Measurements from ENCODE around the gene ARHGAP18. TPM values are rescaled to one million over a fixed set of nuclear protein-coding genes. Genes with fewer than 3 reads are reported as not detected.

Gene ARHGAP18
- total RNA-seq, 1 experiment from 2014 or later = 2.4 TPM

DNA sequence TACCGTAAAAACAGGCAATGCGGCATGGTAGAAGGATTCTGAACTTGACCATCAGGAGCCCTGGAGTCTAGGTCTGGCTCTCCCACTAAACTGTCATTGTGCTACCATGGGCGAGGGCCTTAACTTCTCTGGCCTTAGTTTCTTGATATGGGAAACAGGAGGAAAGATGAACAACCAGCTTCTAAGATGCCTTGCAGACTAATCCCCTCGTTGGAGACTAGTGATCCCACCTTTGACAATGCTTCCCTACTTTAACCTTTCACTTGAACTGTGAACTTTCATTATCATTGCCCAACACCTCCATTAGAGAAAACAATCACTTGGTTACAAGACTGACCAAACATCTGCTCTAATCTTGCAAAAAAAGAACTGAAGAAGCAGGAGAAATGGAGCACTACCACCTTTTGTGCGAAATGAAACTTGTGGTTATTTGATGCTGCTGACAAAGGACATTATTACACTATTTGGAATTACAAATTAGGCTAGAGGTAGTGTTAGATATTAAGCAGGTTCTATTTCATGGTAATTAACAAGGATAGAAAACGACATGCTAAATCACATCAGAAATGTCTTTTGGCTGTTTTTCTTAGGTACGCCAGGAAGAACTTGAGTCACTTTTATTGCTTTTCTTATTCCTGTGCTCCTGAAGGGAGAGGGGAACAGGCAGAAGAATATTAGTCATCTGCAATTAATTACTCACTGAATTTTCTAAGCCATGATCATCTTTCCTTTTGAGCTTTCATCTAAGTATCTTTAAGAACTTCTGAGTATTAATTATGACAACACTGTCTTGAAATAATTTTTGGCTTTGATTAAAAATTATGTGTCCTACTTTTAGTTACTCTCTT, 39.1 kb upstream of the ARHGAP18 start:
- H2BK20ac ChIP-seq (ENCODE audit: low read depth, low read length, poor library complexity, severe bottlenecking) = no peak overlapping the region
- H2AFZ ChIP-seq (ENCODE audit: low read length) = no peak overlapping the region
- H2BK120ac ChIP-seq (ENCODE audit: low read depth, low read length, poor library complexity, severe bottlenecking) = no peak overlapping the region
- H3K9me3 ChIP-seq (ENCODE audit: control insufficient read depth, low read depth, low read length) = no peaks in the 10 kb centered on the region
- H3K4me3 Mint-ChIP-seq = no peak overlapping the region
- H3K23me2 ChIP-seq (ENCODE audit: insufficient read length, low read depth, low read length, poor library complexity, severe bottlenecking) = no peaks in the 10 kb centered on the region
- H3K27me3 Mint-ChIP-seq (ENCODE audit: low read depth) = no peaks in the 10 kb centered on the region
- no peak overlapping the region for H3K23ac ChIP-seq (ENCODE audit: insufficient read length, low read depth, low read length)
- no peak overlapping the region for H2BK15ac ChIP-seq (ENCODE audit: low read depth, low read length)
- H4K20me1 ChIP-seq (ENCODE audit: control insufficient read depth, insufficient read depth, insufficient read length) = no peaks in the 10 kb centered on the region
- H3K14ac ChIP-seq (ENCODE audit: insufficient read depth, low read length) = no peak overlapping the region
- peak overlapping the region in 2 of 3 experiments; percentile 12 to 42; a peak in 1 of 7 replicates for H3K27ac Mint-ChIP-seq
- H3K4me2 ChIP-seq (ENCODE audit: insufficient read depth, insufficient read length, low read length) = no peak overlapping the region
- no peaks in the 10 kb centered on the region for H3K79me2 ChIP-seq (ENCODE audit: insufficient read depth, low read length)
- H2BK12ac ChIP-seq (ENCODE audit: insufficient read length, low read depth, low read length) = no peak overlapping the region
- no peak overlapping the region for H2BK5ac ChIP-seq (ENCODE audit: insufficient read length, low read length)
- H3K4ac ChIP-seq (ENCODE audit: low read depth, low read length) = no peak overlapping the region
- H3K27me3 ChIP-seq (ENCODE audit: insufficient read depth, low read length) = no peaks in the 10 kb centered on the region
- H3T11ph ChIP-seq (ENCODE audit: low read length) = no peak overlapping the region
- H3K4me1 ChIP-seq (ENCODE audit: insufficient read depth, low read length) = no peaks in the 10 kb centered on the region
- DNase-seq = no peak
- no peak overlapping the region for H4K8ac ChIP-seq (replicated peaks; ENCODE audit: insufficient read length, low read depth, low read length)
- no peaks in the 10 kb centered on the region for H3K79me1 ChIP-seq (ENCODE audit: insufficient read depth, low read depth, low read length, poor library complexity, severe bottlenecking)
- TF ChIP-seq, protein P1, sequence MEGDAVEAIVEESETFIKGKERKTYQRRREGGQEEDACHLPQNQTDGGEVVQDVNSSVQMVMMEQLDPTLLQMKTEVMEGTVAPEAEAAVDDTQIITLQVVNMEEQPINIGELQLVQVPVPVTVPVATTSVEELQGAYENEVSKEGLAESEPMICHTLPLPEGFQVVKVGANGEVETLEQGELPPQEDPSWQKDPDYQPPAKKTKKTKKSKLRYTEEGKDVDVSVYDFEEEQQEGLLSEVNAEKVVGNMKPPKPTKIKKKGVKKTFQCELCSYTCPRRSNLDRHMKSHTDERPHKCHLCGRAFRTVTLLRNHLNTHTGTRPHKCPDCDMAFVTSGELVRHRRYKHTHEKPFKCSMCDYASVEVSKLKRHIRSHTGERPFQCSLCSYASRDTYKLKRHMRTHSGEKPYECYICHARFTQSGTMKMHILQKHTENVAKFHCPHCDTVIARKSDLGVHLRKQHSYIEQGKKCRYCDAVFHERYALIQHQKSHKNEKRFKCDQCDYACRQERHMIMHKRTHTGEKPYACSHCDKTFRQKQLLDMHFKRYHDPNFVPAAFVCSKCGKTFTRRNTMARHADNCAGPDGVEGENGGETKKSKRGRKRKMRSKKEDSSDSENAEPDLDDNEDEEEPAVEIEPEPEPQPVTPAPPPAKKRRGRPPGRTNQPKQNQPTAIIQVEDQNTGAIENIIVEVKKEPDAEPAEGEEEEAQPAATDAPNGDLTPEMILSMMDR (conservative IDR thresholded peaks at IDR 0.05) = no peak
- no peak overlapping the region for H3K56ac ChIP-seq (ENCODE audit: insufficient read length, low read depth, low read length)
- no peaks in the 10 kb centered on the region for H3K9me3 Mint-ChIP-seq
- H3K4me1 Mint-ChIP-seq = peaks cover 6% of the 10 kb centered on the region in 2 experiments; a peak in 3 of 4 replicates
- no CpG with 5 or more reads among the region's 7 CpGs for WGBS (ENCODE audit: extremely low coverage, insufficient read length, low lambda C conversion rate)
- no peak overlapping the region for H2AK5ac ChIP-seq (ENCODE audit: insufficient read length, low read length)
- H3K18ac ChIP-seq (ENCODE audit: insufficient read length, low read depth, low read length) = no peak overlapping the region
- no peak overlapping the region for H3K27ac ChIP-seq (ENCODE audit: insufficient read length, low read depth, low read length)
- no peak overlapping the region for H4K91ac ChIP-seq (ENCODE audit: insufficient read length, low read depth, low read length)
- H3K9ac ChIP-seq (ENCODE audit: extremely low read depth, insufficient read length, low read length) = no peak overlapping the region
- no peak overlapping the region for H4K5ac ChIP-seq (ENCODE audit: insufficient read length, low read depth, low read length)
- no peaks in the 10 kb centered on the region for H3K36me3 Mint-ChIP-seq (ENCODE audit: insufficient read depth in 1 of 3, low read depth in 3 of 3)
